Liver (tissue), 9 donors: Measurements from ENCODE around the gene COL23A1. TPM values are rescaled to one million over a fixed set of nuclear protein-coding genes. Genes with fewer than 3 reads are reported as not detected.

ENCODE experiments used
- DNase-seq: peaks from one replicate; pipeline ENCODE4 v3.0.0-alpha.2; 2017; ENCODE audit warnings: low spot score
- H3K27ac ChIP-seq, 2 donors: one replicate each; pipeline ENCODE4 v1.7.0; 2013; ENCODE audit warnings: inconsistent platforms in 2 of 2, low read length in 2 of 2, control low read depth in 1 of 2, low read depth in 1 of 2, mild to moderate bottlenecking in 1 of 2
- H3K27me3 ChIP-seq, 4 donors: one replicate each; pipeline versions ENCODE4 v1.6.1 to v1.7.0; 2013; ENCODE audit warnings: low read length in 3 of 4, inconsistent platforms in 1 of 4, mild to moderate bottlenecking in 1 of 4, moderate library complexity in 1 of 4; ENCODE audit not compliant: control insufficient read depth in 4 of 4, insufficient read depth in 4 of 4
- H3K36me3 ChIP-seq, 4 donors: one replicate each; pipeline versions ENCODE4 v1.6.1 to v1.7.0; 2013; ENCODE audit warnings: low read length in 3 of 4, mild to moderate bottlenecking in 3 of 4, low read depth in 1 of 4, moderate library complexity in 1 of 4; ENCODE audit not compliant: control insufficient read depth in 4 of 4, insufficient read depth in 3 of 4
- H3K4me1 ChIP-seq, 4 donors: one replicate each; pipeline versions ENCODE4 v1.6.1 to v1.7.0; 2013; ENCODE audit warnings: low read length in 3 of 4, mild to moderate bottlenecking in 3 of 4, moderate library complexity in 1 of 4; ENCODE audit not compliant: control insufficient read depth in 4 of 4, insufficient read depth in 4 of 4
- H3K4me3 ChIP-seq, 3 donors: one replicate each; pipeline versions ENCODE4 v1.6.1 to v1.7.0; 2013; ENCODE audit warnings: low read length in 3 of 3, control low read depth in 1 of 3, low read depth in 1 of 3, mild to moderate bottlenecking in 1 of 3
- H3K9ac ChIP-seq, 2 donors: one replicate each; pipeline ENCODE4 v1.7.0; 2013; ENCODE audit warnings: low read length in 2 of 2, mild to moderate bottlenecking in 2 of 2, moderate library complexity in 2 of 2, control low read depth in 1 of 2, low read depth in 1 of 2
- H3K9me3 ChIP-seq, 4 donors: one replicate each; pipeline versions ENCODE4 v1.6.1 to v1.7.0; 2013; ENCODE audit warnings: low read length in 3 of 4; ENCODE audit not compliant: control insufficient read depth in 4 of 4
- ATF3 ChIP-seq: IDR thresholded peaks from 2 replicates; pipeline ENCODE4 v1.6.1; 2016; ENCODE audit warnings: antibody characterized with exemption
- CTCF ChIP-seq: fragments of 150-350 bp; IDR thresholded peaks from 2 replicates; pipeline ENCODE4 v1.5.1; 2017; ENCODE audit warnings: improper control_type of control experiment, low read depth, low read length; ENCODE audit not compliant: missing input control
- EGR1 ChIP-seq, 2 donors: IDR thresholded peaks; 2 replicates each; pipeline ENCODE4 v1.6.1; 2016 to 2018; ENCODE audit warnings: antibody characterized with exemption in 2 of 2, low read depth in 2 of 2
- FOXA1 ChIP-seq: IDR thresholded peaks from 2 replicates; pipeline ENCODE4 v1.6.1; 2016; ENCODE audit warnings: antibody characterized with exemption
- FOXA2 ChIP-seq: IDR thresholded peaks from 2 replicates; pipeline ENCODE4 v1.6.1; 2016; ENCODE audit warnings: antibody characterized with exemption
- GABPA ChIP-seq, 2 donors: IDR thresholded peaks in 1 of 2; conservative IDR thresholded peaks in 1 of 2; 2 replicates each; pipeline ENCODE4 v1.6.1; 2016; ENCODE audit warnings: antibody characterized with exemption in 2 of 2, mild to moderate bottlenecking in 1 of 2, moderate library complexity in 1 of 2
- HNF4A ChIP-seq, 2 donors: conservative IDR thresholded peaks; 2 replicates each; pipeline ENCODE4 v1.6.1; 2016; ENCODE audit warnings: antibody characterized with exemption in 2 of 2, mild to moderate bottlenecking in 2 of 2
- HNF4G ChIP-seq: IDR thresholded peaks from 2 replicates; pipeline ENCODE4 v1.6.1; 2016; ENCODE audit warnings: antibody characterized with exemption
- JUND ChIP-seq, 2 donors: IDR thresholded peaks; 2 replicates each; pipeline ENCODE4 v1.6.1; 2016; ENCODE audit warnings: antibody characterized with exemption in 2 of 2
- MAX ChIP-seq: IDR thresholded peaks from 2 replicates; pipeline ENCODE4 v1.6.1; 2016; ENCODE audit warnings: antibody characterized with exemption
- NR2F2 ChIP-seq: IDR thresholded peaks from 2 replicates; pipeline ENCODE4 v1.6.1; 2016; ENCODE audit warnings: antibody characterized with exemption
- RAD21 ChIP-seq, 2 donors: IDR thresholded peaks; 2 replicates each; pipeline ENCODE4 v1.6.1; 2016; ENCODE audit warnings: antibody characterized with exemption in 2 of 2, mild to moderate bottlenecking in 2 of 2
- REST ChIP-seq: IDR thresholded peaks from 2 replicates; pipeline ENCODE4 v1.6.1; 2016; ENCODE audit warnings: antibody characterized with exemption, mild to moderate bottlenecking
- RXRA ChIP-seq, 2 donors: IDR thresholded peaks; 2 replicates each; pipeline ENCODE4 v1.6.1; 2017 to 2018; ENCODE audit warnings: antibody characterized with exemption in 2 of 2, mild to moderate bottlenecking in 1 of 2
- SP1 ChIP-seq: IDR thresholded peaks from 2 replicates; pipeline ENCODE4 v1.6.1; 2018; ENCODE audit warnings: antibody characterized with exemption, mild to moderate bottlenecking
- TAF1 ChIP-seq: conservative IDR thresholded peaks from 2 replicates; pipeline ENCODE4 v1.6.1; 2016; ENCODE audit warnings: antibody characterized with exemption, mild to moderate bottlenecking
- YY1 ChIP-seq: IDR thresholded peaks from 2 replicates; pipeline ENCODE4 v1.6.1; 2016; ENCODE audit warnings: antibody characterized with exemption, mild to moderate bottlenecking
- ZBTB33 ChIP-seq: IDR thresholded peaks from 2 replicates; pipeline ENCODE4 v1.6.1; 2016; ENCODE audit warnings: antibody characterized with exemption
- WGBS: extraction: QIAGEN DNeasy Blood & Tissue Kit; methylation state at CpG from one replicate; pipeline ENCODE4 v1.1.7; 2013; 5-methylcytosine and 5-hydroxymethylcytosine counted together
- polyA plus RNA-seq, 2 donors: library from polyadenylated mRNA; stranded (reverse) in 1 of 2; unstranded in 1 of 2; fragments of 200-250 nt in 1 of 2; fragments of >200 nt in 1 of 2; fragmentation: Nextera tagmentation in 1 of 2; extraction: Ambion mirVana in 1 of 2; gene quantifications; one replicate each; pipeline versions ENCODE4 v1.2.1 to v1.2.3, GENCODE V29; 2013 to 2015
- total RNA-seq, 2 donors: library from RNA; depleted of rRNA; stranded (reverse); fragments of >200 nt; gene quantifications; one replicate each; pipeline ENCODE4 v1.2.3, GENCODE V29; 2014
- donor health status: healthy.
- donor health status: healthy.
- donor health status: healthy.
- donor health status: healthy.
- donor health status: healthy.

The COL23A1 gene
- total and polyA plus RNA-seq, 4 donors, result 0.08 to 1.4 (median 0.27) TPM

- no peak for TF ChIP-seq HNF4G
- TF ChIP-seq MAX, result no peak
- TF ChIP-seq JUND (IDR thresholded peaks at IDR 0.05), result no peak
- no peak for TF ChIP-seq GABPA (IDR thresholded peaks at IDR 0.05 in 1 of 2, conservative IDR thresholded peaks at IDR 0.05 in 1 of 2)
- TF ChIP-seq EGR1 (IDR thresholded peaks at IDR 0.05; ENCODE audit: low read depth in 2 of 2), result no peak
- TF ChIP-seq CTCF, result no peak
- TF ChIP-seq YY1, result no peak
- TF ChIP-seq HNF4A (conservative IDR thresholded peaks at IDR 0.05), result no peak
- no peak for TF ChIP-seq NR2F2
- TF ChIP-seq RXRA (IDR thresholded peaks at IDR 0.05), result no peak
- no peak for TF ChIP-seq RAD21 (IDR thresholded peaks at IDR 0.05)
- TF ChIP-seq REST, result no peak
- no peak for TF ChIP-seq FOXA1
- TF ChIP-seq FOXA2, result no peak
- TF ChIP-seq ATF3, result no peak
- no peak for TF ChIP-seq SP1
- TF ChIP-seq TAF1, result no peak
- H3K27ac ChIP-seq, result no peak overlapping the region
- no peak for DNase-seq
- no peaks in the 10 kb centered on the region for H3K27me3 ChIP-seq
- H3K36me3 ChIP-seq, result no peaks in the 10 kb centered on the region
- WGBS, result 88% methylated on average over 4 of the region's 4 CpGs
- no peaks in the 10 kb centered on the region for H3K4me1 ChIP-seq
- H3K9ac ChIP-seq, result no peak overlapping the region
- H3K9me3 ChIP-seq, result peaks cover 0 to 3% (median under 1%) of the 10 kb centered on the region in 4 donors
- no peak overlapping the region for H3K4me3 ChIP-seq
Observed at GRCh38 chr5:178271231-178271630, 319.0 kb downstream of the COL23A1 start.

- Histone ChIP-seq H3K4me3 (no peak overlapping the region), H3K36me3 (no peaks in the 10 kb centered on the region), H3K9me3 (no peaks in the 10 kb centered on the region), H3K9ac (no peak overlapping the region), H3K4me1 (no peaks in the 10 kb centered on the region), H3K27me3 (no peaks in the 10 kb centered on the region), H3K27ac (no peak overlapping the region)
- no peak for TF ChIP-seq REST
- TF ChIP-seq YY1, result no peak
- TF ChIP-seq ZBTB33, result no peak
- TF ChIP-seq FOXA2, result no peak
- WGBS, result 88% methylated on average over 1 of the region's 1 CpG
- no peak for DNase-seq
Observed at GRCh38 chr5:178269499-178269898, 320.7 kb downstream of the COL23A1 start.
